ENCODE measurements around the gene RET.

DNA sequence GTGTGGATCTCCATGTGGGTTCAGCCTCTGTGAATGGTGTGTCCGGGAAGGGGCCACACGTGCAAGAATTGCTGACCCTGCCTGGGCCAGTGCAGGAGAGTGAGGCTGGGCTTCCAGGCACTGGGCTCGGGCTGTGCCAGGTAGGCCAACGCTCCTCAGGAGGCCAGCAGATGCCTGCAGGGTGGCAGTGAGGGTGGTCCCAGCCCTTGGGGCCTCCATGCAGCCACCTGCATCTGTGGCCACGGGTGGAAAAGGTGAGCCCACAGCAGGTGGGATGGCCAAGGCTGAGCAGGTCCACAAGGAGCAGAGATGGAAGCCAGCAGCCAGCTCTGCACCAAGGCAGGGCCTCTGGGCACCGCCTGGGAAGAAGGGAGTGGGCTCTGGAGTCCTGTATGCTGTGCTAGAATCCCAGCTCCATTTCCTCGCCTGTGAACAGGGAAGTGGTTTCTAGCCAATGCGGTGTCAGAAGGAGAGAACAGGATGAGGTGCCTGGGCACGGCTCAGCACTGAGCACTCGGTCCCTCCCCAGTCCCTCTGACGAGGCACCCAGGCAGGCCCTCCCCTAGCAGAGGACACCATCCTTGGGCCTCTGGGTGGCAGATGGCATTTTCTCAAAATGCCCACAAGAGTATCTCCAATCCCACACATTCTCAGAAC, 31.1 kb upstream of the RET start:
- TF ChIP-seq EP300 (IDR thresholded peaks at IDR 0.05) (no peak), POLR2A (IDR thresholded peaks at IDR 0.05) (no peak)
- TF ChIP-seq, protein P1, sequence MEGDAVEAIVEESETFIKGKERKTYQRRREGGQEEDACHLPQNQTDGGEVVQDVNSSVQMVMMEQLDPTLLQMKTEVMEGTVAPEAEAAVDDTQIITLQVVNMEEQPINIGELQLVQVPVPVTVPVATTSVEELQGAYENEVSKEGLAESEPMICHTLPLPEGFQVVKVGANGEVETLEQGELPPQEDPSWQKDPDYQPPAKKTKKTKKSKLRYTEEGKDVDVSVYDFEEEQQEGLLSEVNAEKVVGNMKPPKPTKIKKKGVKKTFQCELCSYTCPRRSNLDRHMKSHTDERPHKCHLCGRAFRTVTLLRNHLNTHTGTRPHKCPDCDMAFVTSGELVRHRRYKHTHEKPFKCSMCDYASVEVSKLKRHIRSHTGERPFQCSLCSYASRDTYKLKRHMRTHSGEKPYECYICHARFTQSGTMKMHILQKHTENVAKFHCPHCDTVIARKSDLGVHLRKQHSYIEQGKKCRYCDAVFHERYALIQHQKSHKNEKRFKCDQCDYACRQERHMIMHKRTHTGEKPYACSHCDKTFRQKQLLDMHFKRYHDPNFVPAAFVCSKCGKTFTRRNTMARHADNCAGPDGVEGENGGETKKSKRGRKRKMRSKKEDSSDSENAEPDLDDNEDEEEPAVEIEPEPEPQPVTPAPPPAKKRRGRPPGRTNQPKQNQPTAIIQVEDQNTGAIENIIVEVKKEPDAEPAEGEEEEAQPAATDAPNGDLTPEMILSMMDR (IDR thresholded peaks at IDR 0.05), result no peak
